ENCODE data around the gene CLDN11. TPM values are rescaled to one million over a fixed set of nuclear protein-coding genes. Genes with fewer than 3 reads are reported as not detected.

CLDN11 gene
- total and polyA plus RNA-seq, 9 donors: 0.62 to 14.2 (median 2.1) TPM

GRCh38 chr3:170482199-170482598, 63.5 kb downstream of the CLDN11 start:
- Histone ChIP-seq H3K4me3 (ENCODE audit: low read length) (no peak overlapping the region), H3K27me3 (ENCODE audit: control insufficient read depth, insufficient read depth, low read length) (no peaks in the 10 kb centered on the region), H3K27ac (ENCODE audit: low read length) (no peak overlapping the region), H3K9me3 (replicated peaks; ENCODE audit: control insufficient read depth, low read depth, low read length) (no peaks in the 10 kb centered on the region), H3K36me3 (ENCODE audit: control insufficient read depth, insufficient read depth, low read length) (no peaks in the 10 kb centered on the region), H3K4me1 (ENCODE audit: control insufficient read depth, insufficient read depth, low read length) (no peaks in the 10 kb centered on the region)
- DNase-seq: no peak
- WGBS (ENCODE audit: insufficient coverage): 33% methylated on average over 1 of the region's 4 CpGs

- H3K27me3 ChIP-seq (ENCODE audit: control insufficient read depth, insufficient read depth, low read length): no peaks in the 10 kb centered on the region
- no peak overlapping the region for H3K4me3 ChIP-seq (ENCODE audit: low read length)
- H3K9me3 ChIP-seq (replicated peaks; ENCODE audit: control insufficient read depth, low read depth, low read length): no peaks in the 10 kb centered on the region
- WGBS (ENCODE audit: insufficient coverage): 89% methylated on average over 1 of the region's 5 CpGs
- H3K36me3 ChIP-seq (ENCODE audit: control insufficient read depth, insufficient read depth, low read length): no peaks in the 10 kb centered on the region
- DNase-seq: no peak
- H3K4me1 ChIP-seq (ENCODE audit: control insufficient read depth, insufficient read depth, low read length): no peaks in the 10 kb centered on the region
- no peak overlapping the region for H3K27ac ChIP-seq (ENCODE audit: low read length)
These were observed 65.0 kb downstream of the CLDN11 start for GRCh38 chr3:170483485-170484262.

Other genes with a start within 250 kb of the CLDN11 start
- 16.8 TPM for gene PHC3, start 237.1 kb upstream of the CLDN11 start, total RNA-seq
- gene PHC3, start 237.1 kb upstream of the CLDN11 start, polyA plus RNA-seq (ENCODE audit: insufficient read depth in 1 of 8, insufficient read length in 8 of 8, low replicate concordance in 1 of 8): 10 to 100 TPM; 11.0 to 19.2 (median 14.6) TPM
- gene PRKCI, start 196.4 kb upstream of the CLDN11 start, total RNA-seq: 23.9 TPM
- 10 to 100 TPM; 14.1 to 24.7 (median 17.6) TPM for gene PRKCI, start 196.4 kb upstream of the CLDN11 start, polyA plus RNA-seq (ENCODE audit: insufficient read depth in 1 of 8, insufficient read length in 8 of 8, low replicate concordance in 1 of 8)
- gene SKIL, start 61.2 kb upstream of the CLDN11 start, total RNA-seq: 41.6 TPM
- 10 to 100 TPM; 15.3 to 24.3 (median 20.7) TPM for gene SKIL, start 61.2 kb upstream of the CLDN11 start, polyA plus RNA-seq (ENCODE audit: insufficient read depth in 1 of 8, insufficient read length in 8 of 8, low replicate concordance in 1 of 8)
- gene SLC7A14, start 167.2 kb downstream of the CLDN11 start, total RNA-seq: under 0.01 TPM
- gene SLC7A14, start 167.2 kb downstream of the CLDN11 start, polyA plus RNA-seq (ENCODE audit: insufficient read depth in 1 of 8, insufficient read length in 8 of 8, low replicate concordance in 1 of 8): under 1 TPM in 6 of 8 donors, not detected in 2; 0.14 to 0.62 (median 0.28) TPM

Measured in muscle of leg (tissue), 11 donors.